H9 (cell line): Measurements from ENCODE around the gene PNRC2. TPM values are rescaled to one million over a fixed set of nuclear protein-coding genes. Genes with fewer than 3 reads are reported as not detected.

Experiments
- DNase-seq: peaks from one replicate; pipeline ENCODE4 v3.0.0-alpha.2; 2017
- H2AFZ ChIP-seq: one replicate; pipeline ENCODE4 v1.6.1; 2013; ENCODE audit warnings: mild to moderate bottlenecking, low read length, control low read depth, moderate library complexity
- H2AK5ac ChIP-seq: 2 replicates; pipeline ENCODE4 v1.6.1; 2013; ENCODE audit warnings: low read length, control low read depth, mixed read lengths; ENCODE audit not compliant: insufficient read length
- H2BK120ac ChIP-seq: one replicate; pipeline ENCODE4 v1.6.1; 2013; ENCODE audit warnings: low read depth, mild to moderate bottlenecking, low read length, control low read depth, inconsistent platforms; ENCODE audit not compliant: poor library complexity, severe bottlenecking
- H2BK12ac ChIP-seq: 2 replicates; pipeline ENCODE4 v1.6.1; 2013; ENCODE audit warnings: low read length, control low read depth, mixed read lengths, low read depth; ENCODE audit not compliant: insufficient read length
- H2BK15ac ChIP-seq: 2 replicates; pipeline ENCODE4 v1.6.1; 2013; ENCODE audit warnings: low read depth, low read length, control low read depth
- H2BK20ac ChIP-seq: one replicate; pipeline ENCODE4 v1.6.1; 2013; ENCODE audit warnings: low read depth, mild to moderate bottlenecking, low read length, control low read depth, inconsistent platforms; ENCODE audit not compliant: poor library complexity, severe bottlenecking
- H2BK5ac ChIP-seq: 2 replicates; pipeline ENCODE4 v1.6.1; 2013; ENCODE audit warnings: low read length, control low read depth, mixed read lengths; ENCODE audit not compliant: insufficient read length
- H3K14ac ChIP-seq: 2 replicates; pipeline ENCODE4 v1.6.1; 2013; ENCODE audit warnings: low read length, control low read depth; ENCODE audit not compliant: insufficient read depth
- H3K18ac ChIP-seq: 2 replicates; pipeline ENCODE4 v1.6.1; 2013; ENCODE audit warnings: low read depth, mild to moderate bottlenecking, mixed read lengths, low read length, control low read depth; ENCODE audit not compliant: insufficient read length
- H3K23ac ChIP-seq: 2 replicates; pipeline ENCODE4 v1.6.1; 2013; ENCODE audit warnings: low read length, control low read depth, mixed read lengths, low read depth; ENCODE audit not compliant: insufficient read length
- H3K23me2 ChIP-seq: 2 replicates; pipeline ENCODE4 v1.6.1; 2013; ENCODE audit warnings: low read depth, mild to moderate bottlenecking, mixed read lengths, low read length, control low read depth; ENCODE audit not compliant: insufficient read length, poor library complexity, severe bottlenecking
- H3K27ac ChIP-seq: 2 replicates; pipeline ENCODE4 v1.5.1; 2013; ENCODE audit warnings: low read length, control low read depth, mixed read lengths, low read depth; ENCODE audit not compliant: insufficient read length
- H3K27me3 ChIP-seq: 2 replicates; pipeline ENCODE4 v1.6.1; 2013; ENCODE audit warnings: low read length, control low read depth, inconsistent platforms; ENCODE audit not compliant: insufficient read depth
- H3K4ac ChIP-seq: 2 replicates; pipeline ENCODE4 v1.6.1; 2013; ENCODE audit warnings: low read depth, mild to moderate bottlenecking, control low read depth, inconsistent platforms, low read length, moderate library complexity
- H3K4me1 ChIP-seq: 2 replicates; pipeline ENCODE4 v1.6.1; 2013; ENCODE audit warnings: low read length, control low read depth, inconsistent platforms; ENCODE audit not compliant: insufficient read depth
- H3K4me2 ChIP-seq: 2 replicates; pipeline ENCODE4 v1.6.1; 2013; ENCODE audit warnings: low read length, control low read depth, mixed read lengths; ENCODE audit not compliant: insufficient read length, insufficient read depth
- H3K56ac ChIP-seq: 2 replicates; pipeline ENCODE4 v1.6.1; 2013; ENCODE audit warnings: low read depth, mild to moderate bottlenecking, mixed read lengths, low read length, control low read depth; ENCODE audit not compliant: insufficient read length
- H3K79me1 ChIP-seq: 2 replicates; pipeline ENCODE4 v1.6.1; 2013; ENCODE audit warnings: low read depth, mild to moderate bottlenecking, moderate library complexity, low read length, control low read depth, inconsistent platforms; ENCODE audit not compliant: insufficient read depth, poor library complexity, severe bottlenecking
- H3K79me2 ChIP-seq: 2 replicates; pipeline ENCODE4 v1.6.1; 2013; ENCODE audit warnings: low read length, control low read depth, inconsistent platforms; ENCODE audit not compliant: insufficient read depth
- H3K9ac ChIP-seq: 2 replicates; pipeline ENCODE4 v1.6.1; 2013; ENCODE audit warnings: low read length, control low read depth, mixed read lengths; ENCODE audit not compliant: insufficient read length; ENCODE audit errors: extremely low read depth
- H3K9me3 ChIP-seq: one replicate; pipeline ENCODE4 v1.6.1; 2013; ENCODE audit warnings: low read depth, low read length, inconsistent platforms; ENCODE audit not compliant: control insufficient read depth
- H3T11ph ChIP-seq: one replicate; pipeline ENCODE4 v1.6.1; 2013; ENCODE audit warnings: mild to moderate bottlenecking, low read length, control low read depth, inconsistent platforms
- H4K20me1 ChIP-seq: one replicate; pipeline ENCODE4 v1.6.1; 2013; ENCODE audit not compliant: control insufficient read depth, insufficient read length, insufficient read depth
- H4K5ac ChIP-seq: 2 replicates; pipeline ENCODE4 v1.6.1; 2013; ENCODE audit warnings: low read depth, mild to moderate bottlenecking, mixed read lengths, low read length, control low read depth; ENCODE audit not compliant: insufficient read length
- H4K8ac ChIP-seq: replicated peaks from 2 replicates; pipeline ENCODE4 v1.6.1; 2013; ENCODE audit warnings: low read length, control low read depth, mixed read lengths, low read depth; ENCODE audit not compliant: insufficient read length
- H4K91ac ChIP-seq: 2 replicates; pipeline ENCODE4 v1.6.1; 2013; ENCODE audit warnings: low read depth, mild to moderate bottlenecking, moderate library complexity, mixed read lengths, low read length, control low read depth; ENCODE audit not compliant: insufficient read length
- H3K27ac Mint-ChIP-seq, 3 experiments: 2 replicates in 2 of 3; 3 replicates in 1 of 3; pipeline ENCODE4 v1.8.0; 2020 to 2021; ENCODE audit warnings: mixed read lengths in 3 of 3, mild to moderate bottlenecking in 1 of 3, moderate library complexity in 1 of 3
- H3K27me3 Mint-ChIP-seq: 2 replicates; pipeline ENCODE4 v1.8.0; 2021; ENCODE audit warnings: low read depth, mild to moderate bottlenecking, moderate library complexity, mixed read lengths
- H3K36me3 Mint-ChIP-seq, 3 experiments: 2 replicates in 2 of 3; 3 replicates in 1 of 3; pipeline ENCODE4 v1.8.0; 2020 to 2021; ENCODE audit warnings: low read depth in 3 of 3, mixed read lengths in 3 of 3; ENCODE audit not compliant: insufficient read depth in 1 of 3
- H3K4me1 Mint-ChIP-seq, 2 experiments: 2 replicates each; pipeline ENCODE4 v1.8.0; 2020; ENCODE audit warnings: mixed read lengths in 2 of 2
- H3K4me3 Mint-ChIP-seq, 2 experiments: 2 replicates in 1 of 2; 3 replicates in 1 of 2; pipeline ENCODE4 v1.8.0; 2020 to 2021; ENCODE audit warnings: mild to moderate bottlenecking in 2 of 2, mixed read lengths in 2 of 2, moderate library complexity in 1 of 2
- H3K9me3 Mint-ChIP-seq, 2 experiments: 2 replicates in 1 of 2; 3 replicates in 1 of 2; pipeline ENCODE4 v1.8.0; 2020; ENCODE audit warnings: mild to moderate bottlenecking in 2 of 2, mixed read lengths in 2 of 2, moderate library complexity in 1 of 2
- CTCF ChIP-seq: fragments of 200-600 bp; sonication (generic); conservative IDR thresholded peaks from 3 replicates; pipeline ENCODE4 v1.8.0; 2021; ENCODE audit warnings: antibody characterized with exemption, mild to moderate bottlenecking
- WGBS: extraction: QIAGEN DNeasy Blood & Tissue Kit; methylation state at CpG from one replicate; pipeline ENCODE4 v1.1.7; 2013; ENCODE audit warnings: missing lambda C conversion rate, low lambda C conversion rate, mixed read lengths; ENCODE audit not compliant: insufficient read length; ENCODE audit errors: extremely low coverage; 5-methylcytosine and 5-hydroxymethylcytosine counted together
- total RNA-seq: library from RNA; stranded (reverse); gene quantifications from 2 replicates; pipeline ENCODE4 v1.2.1, GENCODE V29; 2021

Gene PNRC2
- total RNA-seq, 1 experiment from 2014 or later: 87.6 TPM

GRCh38 chr1:23922321-23922943 lies 37.2 kb upstream of the PNRC2 start:
- Histone ChIP-seq H3K4me1 (no peaks in the 10 kb centered on the region), H3T11ph (no peak overlapping the region), H3K23me2 (no peaks in the 10 kb centered on the region), H2AK5ac (no peak overlapping the region), H3K14ac (no peak overlapping the region), H2BK12ac (no peak overlapping the region), H2BK5ac (no peak overlapping the region), H4K5ac (no peak overlapping the region), H3K79me1 (no peaks in the 10 kb centered on the region), H2AFZ (no peak overlapping the region), H3K18ac (no peak overlapping the region), H2BK15ac (no peak overlapping the region), H2BK20ac (no peak overlapping the region), H3K27ac (no peak overlapping the region), H2BK120ac (no peak overlapping the region), H4K20me1 (no peaks in the 10 kb centered on the region), H3K9ac (no peak overlapping the region), H3K4me2 (no peak overlapping the region), H3K56ac (no peak overlapping the region), H3K23ac (no peak overlapping the region), H4K8ac (no peak overlapping the region), H3K27me3 (no peaks in the 10 kb centered on the region), H3K4ac (no peak overlapping the region), H4K91ac (no peak overlapping the region), H3K79me2 (no peaks in the 10 kb centered on the region), H3K9me3 (no peaks in the 10 kb centered on the region)
- no peak for TF ChIP-seq CTCF
- Mint-ChIP-seq H3K27me3 (peaks cover 1% of the 10 kb centered on the region; the same call in 1 of the 2 replicates), H3K4me1 (peaks cover 0 to 3% of the 10 kb centered on the region in 2 experiments; a peak in 1 of 4 replicates), H3K9me3 (no peaks in the 10 kb centered on the region), H3K27ac (no peak overlapping the region), H3K4me3 (no peak overlapping the region), H3K36me3 (no peaks in the 10 kb centered on the region)
- no peak for DNase-seq
- WGBS: no CpG with 5 or more reads among the region's 8 CpGs
